GM19238 (cell line): ENCODE measurements around the gene FXYD7.

Source experiments
- DNase-seq: peaks from one replicate; pipeline ENCODE4 v3.0.0; 2011; ENCODE audit warnings: low spot score; ENCODE audit not compliant: insufficient read length

FXYD7 gene

GRCh38 chr19:35110974-35111373 is 32.1 kb upstream of the FXYD7 start:
- no peak for DNase-seq

- DNase-seq: no peak
These were observed 29.9 kb upstream of the FXYD7 start for GRCh38 chr19:35112995-35113688.

GRCh38 chr19:35114353-35115176 is 28.5 kb upstream of the FXYD7 start:
- peak; percentile 76 for DNase-seq

- no peak for DNase-seq
These were observed 27.7 kb upstream of the FXYD7 start, which contains the start of gene FXYD3 for GRCh38 chr19:35115177-35115951. FXYD3 (plus strand) TSS chr19:35115823; CDS start chr19:35119377, 3,554 bp downstream.

GRCh38 chr19:35116072-35116801 is 26.8 kb upstream of the FXYD7 start:
- no peak for DNase-seq

- no peak for DNase-seq
These were observed 25.9 kb upstream of the FXYD7 start for GRCh38 chr19:35117116-35117515.

GRCh38 chr19:35117799-35118198 is 25.3 kb upstream of the FXYD7 start:
- no peak for DNase-seq

- no peak for DNase-seq
These were observed 24.6 kb upstream of the FXYD7 start for GRCh38 chr19:35118268-35119020.

- DNase-seq: no peak
These were observed 24.0 kb upstream of the FXYD7 start for GRCh38 chr19:35119091-35119490.

GRCh38 chr19:35119578-35120155 is 23.4 kb upstream of the FXYD7 start:
- no peak for DNase-seq

- no peak for DNase-seq
These were observed 22.6 kb upstream of the FXYD7 start for GRCh38 chr19:35120492-35120891.

- no peak for DNase-seq
These were observed 22.2 kb upstream of the FXYD7 start for GRCh38 chr19:35120898-35121297.

- DNase-seq: no peak
These were observed 20.1 kb upstream of the FXYD7 start for GRCh38 chr19:35122687-35123551.

- no peak for DNase-seq
These were observed 19.5 kb upstream of the FXYD7 start for GRCh38 chr19:35123573-35123972.

GRCh38 chr19:35124098-35125060 is 18.7 kb upstream of the FXYD7 start:
- DNase-seq: peak; percentile 94

GRCh38 chr19:35125270-35125717 is 17.8 kb upstream of the FXYD7 start:
- no peak for DNase-seq

- no peak for DNase-seq
These were observed 17.1 kb upstream of the FXYD7 start for GRCh38 chr19:35125749-35126623.
